SU-DHL-6 (cell line): ENCODE measurements around the gene OVCH2.

ENCODE experiments used
- EZH2phosphoT487 ChIP-seq: fragments of 200-600 bp; sonication (generic), shearing (Covaris generic); conservative IDR thresholded peaks from 2 replicates; pipeline ENCODE4 v1.6.1; 2018; ENCODE audit warnings: mild to moderate bottlenecking, antibody characterized with exemption, low read length, moderate library complexity, mixed read lengths
- TF ChIP-seq, protein P1 (sequence below): fragments of 200-600 bp; sonication (generic); IDR thresholded peaks from one replicate; pipeline ENCODE4 v1.5.1; 2017; ENCODE audit warnings: antibody characterized with exemption, mild to moderate bottlenecking, low read length, moderate library complexity; ENCODE audit not compliant: insufficient read depth, poor library complexity, severe bottlenecking

DNA sequence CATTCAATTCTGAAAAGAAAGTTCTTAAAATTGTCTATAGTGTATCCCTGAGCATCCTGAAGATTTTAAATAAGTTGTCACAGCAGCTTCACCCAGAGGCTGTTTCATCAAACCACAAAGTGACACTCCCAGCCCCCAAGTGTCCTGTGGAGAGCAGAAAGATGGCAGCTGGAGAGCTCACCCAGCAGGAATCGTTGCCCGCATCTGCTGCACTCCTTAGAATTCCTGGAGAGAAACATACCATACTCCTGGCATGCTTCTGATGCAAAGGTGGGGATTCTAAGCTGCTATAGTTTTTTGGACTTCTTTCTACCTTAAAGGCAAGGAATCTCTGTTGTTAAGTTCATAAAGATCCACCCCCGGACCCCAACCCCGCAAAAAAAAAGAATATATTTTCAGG lies 19.5 kb downstream of the OVCH2 start:
- TF ChIP-seq, protein P1, sequence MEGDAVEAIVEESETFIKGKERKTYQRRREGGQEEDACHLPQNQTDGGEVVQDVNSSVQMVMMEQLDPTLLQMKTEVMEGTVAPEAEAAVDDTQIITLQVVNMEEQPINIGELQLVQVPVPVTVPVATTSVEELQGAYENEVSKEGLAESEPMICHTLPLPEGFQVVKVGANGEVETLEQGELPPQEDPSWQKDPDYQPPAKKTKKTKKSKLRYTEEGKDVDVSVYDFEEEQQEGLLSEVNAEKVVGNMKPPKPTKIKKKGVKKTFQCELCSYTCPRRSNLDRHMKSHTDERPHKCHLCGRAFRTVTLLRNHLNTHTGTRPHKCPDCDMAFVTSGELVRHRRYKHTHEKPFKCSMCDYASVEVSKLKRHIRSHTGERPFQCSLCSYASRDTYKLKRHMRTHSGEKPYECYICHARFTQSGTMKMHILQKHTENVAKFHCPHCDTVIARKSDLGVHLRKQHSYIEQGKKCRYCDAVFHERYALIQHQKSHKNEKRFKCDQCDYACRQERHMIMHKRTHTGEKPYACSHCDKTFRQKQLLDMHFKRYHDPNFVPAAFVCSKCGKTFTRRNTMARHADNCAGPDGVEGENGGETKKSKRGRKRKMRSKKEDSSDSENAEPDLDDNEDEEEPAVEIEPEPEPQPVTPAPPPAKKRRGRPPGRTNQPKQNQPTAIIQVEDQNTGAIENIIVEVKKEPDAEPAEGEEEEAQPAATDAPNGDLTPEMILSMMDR: no peak
- no peak for TF ChIP-seq EZH2phosphoT487
